Parathyroid adenoma (tissue), 2 donors: ENCODE measurements around the gene TRAPPC6A.
A peak's percentile ranks its signal among the peaks of the same experiment; 100 is the strongest.

Experiments
- H2AFZ ChIP-seq: fragments of 300-600 bp; sonication (generic); one replicate; pipeline ENCODE4 v1.7.0; 2017; ENCODE audit warnings: antibody characterized with exemption, mild to moderate bottlenecking
- H3K27ac ChIP-seq: fragments of 300-600 bp; sonication (generic); one replicate; pipeline ENCODE4 v1.7.0; 2017
- H3K27me3 ChIP-seq: fragments of 300-600 bp; sonication (generic); one replicate; pipeline ENCODE4 v1.7.0; 2017; ENCODE audit warnings: low read length; ENCODE audit not compliant: control insufficient read depth, insufficient read depth
- H3K36me3 ChIP-seq: fragments of 300-600 bp; sonication (generic); one replicate; pipeline ENCODE4 v1.7.0; 2017; ENCODE audit warnings: low read length; ENCODE audit not compliant: control insufficient read depth, insufficient read depth
- H3K4me1 ChIP-seq: fragments of 300-600 bp; sonication (generic); one replicate; pipeline ENCODE4 v1.7.0; 2017; ENCODE audit warnings: control low read depth
- H3K4me2 ChIP-seq: fragments of 300-600 bp; sonication (generic); one replicate; pipeline ENCODE4 v1.7.0; 2017; ENCODE audit warnings: low read length
- H3K4me3 ChIP-seq: fragments of 300-600 bp; sonication (generic); one replicate; pipeline ENCODE4 v1.7.0; 2017; ENCODE audit warnings: low read depth, low read length
- H3K79me2 ChIP-seq: fragments of 300-600 bp; sonication (generic); one replicate; pipeline ENCODE4 v1.7.0; 2017; ENCODE audit warnings: control low read depth
- H3K9ac ChIP-seq: fragments of 300-600 bp; sonication (generic); one replicate; pipeline ENCODE4 v1.7.0; 2017; ENCODE audit warnings: mild to moderate bottlenecking
- H3K9me3 ChIP-seq: fragments of 300-600 bp; sonication (generic); one replicate; pipeline ENCODE4 v1.7.0; 2017; ENCODE audit warnings: low read length; ENCODE audit not compliant: control insufficient read depth
- TF ChIP-seq, protein P1 (sequence below): fragments of 300-600 bp; sonication (generic); IDR thresholded peaks from one replicate; pipeline ENCODE4 v1.7.0; 2017; ENCODE audit warnings: antibody characterized with exemption, mild to moderate bottlenecking
- donor health status: primary hyperparathyroidism.

The TRAPPC6A gene

DNA sequence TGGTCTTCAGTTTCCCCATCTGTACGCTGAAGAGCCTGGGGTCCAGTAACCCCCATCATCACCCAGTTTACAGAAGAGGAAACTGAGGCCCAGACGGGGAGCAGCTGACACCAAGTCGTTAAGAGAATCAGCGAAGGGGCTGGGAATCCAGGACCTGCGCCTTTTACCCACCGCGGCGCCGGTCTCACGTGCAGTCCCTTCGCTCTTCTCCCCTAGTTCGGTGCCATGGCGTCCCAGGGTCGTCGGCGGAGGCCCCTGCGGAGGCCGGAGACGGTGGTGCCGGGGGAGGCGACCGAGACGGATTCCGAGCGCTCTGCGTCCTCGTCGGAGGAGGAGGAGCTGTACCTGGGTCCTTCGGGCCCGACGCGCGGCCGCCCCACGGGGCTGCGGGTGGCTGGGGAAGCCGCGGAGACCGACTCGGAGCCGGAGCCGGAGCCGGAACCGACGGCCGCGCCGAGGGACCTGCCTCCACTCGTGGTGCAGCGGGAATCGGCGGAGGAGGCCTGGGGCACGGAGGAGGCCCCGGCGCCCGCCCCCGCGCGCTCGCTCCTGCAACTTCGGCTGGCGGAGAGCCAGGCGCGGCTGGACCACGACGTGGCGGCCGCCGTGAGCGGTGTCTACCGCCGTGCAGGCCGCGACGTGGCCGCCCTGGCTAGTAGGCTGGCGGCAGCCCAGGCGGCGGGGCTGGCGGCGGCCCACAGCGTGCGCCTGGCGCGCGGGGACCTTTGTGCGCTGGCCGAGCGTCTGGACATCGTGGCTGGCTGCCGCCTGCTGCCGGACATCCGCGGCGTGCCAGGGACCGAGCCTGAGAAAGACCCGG is 1.2 kb upstream of the TRAPPC6A start:
- Histone ChIP-seq H3K79me2 (peaks cover 10% of the 10 kb centered on the region), H3K9me3 (no peaks in the 10 kb centered on the region), H3K4me1 (peaks cover 4% of the 10 kb centered on the region), H3K9ac (peak overlapping the region; percentile 15), H3K27me3 (no peaks in the 10 kb centered on the region), H3K27ac (peak overlapping the region; percentile 89), H3K36me3 (no peaks in the 10 kb centered on the region), H3K4me2 (peak overlapping the region; percentile 71), H2AFZ (peak overlapping the region; percentile 97), H3K4me3 (peak overlapping the region; percentile 94)
- TF ChIP-seq, protein P1, sequence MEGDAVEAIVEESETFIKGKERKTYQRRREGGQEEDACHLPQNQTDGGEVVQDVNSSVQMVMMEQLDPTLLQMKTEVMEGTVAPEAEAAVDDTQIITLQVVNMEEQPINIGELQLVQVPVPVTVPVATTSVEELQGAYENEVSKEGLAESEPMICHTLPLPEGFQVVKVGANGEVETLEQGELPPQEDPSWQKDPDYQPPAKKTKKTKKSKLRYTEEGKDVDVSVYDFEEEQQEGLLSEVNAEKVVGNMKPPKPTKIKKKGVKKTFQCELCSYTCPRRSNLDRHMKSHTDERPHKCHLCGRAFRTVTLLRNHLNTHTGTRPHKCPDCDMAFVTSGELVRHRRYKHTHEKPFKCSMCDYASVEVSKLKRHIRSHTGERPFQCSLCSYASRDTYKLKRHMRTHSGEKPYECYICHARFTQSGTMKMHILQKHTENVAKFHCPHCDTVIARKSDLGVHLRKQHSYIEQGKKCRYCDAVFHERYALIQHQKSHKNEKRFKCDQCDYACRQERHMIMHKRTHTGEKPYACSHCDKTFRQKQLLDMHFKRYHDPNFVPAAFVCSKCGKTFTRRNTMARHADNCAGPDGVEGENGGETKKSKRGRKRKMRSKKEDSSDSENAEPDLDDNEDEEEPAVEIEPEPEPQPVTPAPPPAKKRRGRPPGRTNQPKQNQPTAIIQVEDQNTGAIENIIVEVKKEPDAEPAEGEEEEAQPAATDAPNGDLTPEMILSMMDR, result no peak

DNA sequence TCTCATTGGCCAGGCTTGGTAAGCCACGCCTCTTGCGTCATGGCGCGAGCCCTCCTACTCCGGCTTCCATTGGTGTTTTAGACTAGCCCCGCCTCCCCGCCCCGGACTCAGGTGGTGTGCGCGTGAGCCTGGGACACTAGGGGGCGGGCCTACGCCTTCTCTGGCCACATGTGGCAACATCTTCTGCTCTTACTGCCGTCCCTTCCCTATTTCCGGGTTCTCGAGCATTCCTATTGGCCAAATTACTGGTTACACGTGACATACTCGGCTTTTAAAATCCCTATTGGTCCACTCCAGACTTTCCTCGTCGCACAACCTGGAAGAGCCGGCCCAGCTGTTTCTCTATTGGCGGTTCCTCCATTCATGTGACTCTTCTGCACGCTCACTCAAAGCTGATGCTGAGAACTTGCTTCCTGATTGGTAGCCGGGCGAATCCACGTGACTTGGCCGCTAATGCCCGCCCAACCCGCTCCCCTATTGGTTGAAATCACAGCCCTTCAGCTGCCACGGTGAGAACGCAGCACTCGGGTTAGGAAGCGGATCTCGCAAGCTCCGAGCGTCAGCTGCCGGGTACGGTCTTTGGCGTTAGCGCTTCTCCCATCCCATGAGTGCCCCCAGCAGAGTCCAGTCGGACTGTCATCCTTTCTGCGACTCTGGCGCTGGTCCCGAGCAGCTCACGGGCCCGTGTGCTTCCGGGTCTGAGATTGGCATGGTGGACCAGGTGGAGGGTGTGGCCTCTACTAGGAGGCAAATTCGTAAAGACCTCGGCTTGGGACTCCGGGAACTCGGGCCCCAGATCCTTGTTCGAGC is 430 bp upstream of the TRAPPC6A start, which contains the start of gene BLOC1S3:
Gene BLOC1S3 (plus strand): TSS at position 523 of the 810 bp plus-strand sequence. CDS start 513 bp downstream, outside the sequence.
- Histone ChIP-seq H3K4me3 (peak within 1 kb of the TSS; percentile 94), H3K27ac (peak within 1 kb of the TSS; percentile 89), H3K9ac (peak within 1 kb of the TSS; percentile 32), H3K79me2 (peaks cover 13% of the 10 kb centered on the region), H3K4me1 (peaks cover 4% of the 10 kb centered on the region), H3K4me2 (peak within 1 kb of the TSS; percentile 71), H2AFZ (peak within 1 kb of the TSS; percentile 97), H3K9me3 (no peaks in the 10 kb centered on the region), H3K36me3 (no peaks in the 10 kb centered on the region), H3K27me3 (no peaks in the 10 kb centered on the region)
- TF ChIP-seq, protein P1, result peak; percentile 63

DNA sequence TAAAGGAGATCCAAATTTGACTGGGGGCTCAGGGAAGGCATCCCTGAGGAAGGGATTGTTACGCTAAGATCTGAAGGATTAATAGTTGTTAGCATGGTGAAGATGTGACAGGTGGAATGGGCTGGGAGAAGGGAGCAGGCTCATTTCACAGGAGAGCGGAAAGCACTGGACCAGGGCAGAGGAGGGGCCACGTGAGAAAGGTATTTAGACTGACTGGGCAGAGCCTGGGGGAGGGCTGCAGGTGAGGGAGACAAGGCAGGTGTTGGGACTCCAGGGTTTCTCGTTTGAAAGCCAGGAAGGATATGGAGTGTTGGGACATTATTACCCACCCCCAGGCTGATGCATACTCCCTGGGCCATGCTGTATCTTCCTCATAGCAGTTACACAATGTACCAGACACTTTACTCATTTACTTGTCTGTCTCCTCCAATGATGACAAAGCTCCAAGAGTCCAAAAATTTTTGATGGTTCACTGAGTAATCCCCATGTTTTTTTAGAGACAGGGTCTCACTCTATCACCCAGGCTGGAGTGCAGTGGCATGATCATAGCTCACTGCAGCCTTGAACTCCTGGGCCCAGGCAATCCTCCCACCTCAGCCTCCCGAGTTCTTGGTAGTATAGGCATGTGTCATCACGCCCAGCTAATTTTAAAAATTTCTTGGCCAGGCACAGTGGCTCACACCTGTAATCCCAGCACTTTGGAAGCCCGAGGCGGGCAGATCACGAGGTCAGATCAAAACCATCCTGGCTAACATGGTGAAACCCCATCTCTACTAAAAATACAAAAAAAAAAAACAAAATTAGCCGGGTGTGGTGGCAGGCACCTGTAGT is 2.3 kb downstream of the TRAPPC6A start:
- Histone ChIP-seq H3K4me2 (no peak overlapping the region), H3K36me3 (no peaks in the 10 kb centered on the region), H3K9ac (no peak overlapping the region), H3K27ac (no peak overlapping the region), H2AFZ (no peak overlapping the region), H3K79me2 (peaks cover 13% of the 10 kb centered on the region), H3K27me3 (no peaks in the 10 kb centered on the region), H3K4me1 (peaks cover 4% of the 10 kb centered on the region), H3K9me3 (no peaks in the 10 kb centered on the region), H3K4me3 (no peak overlapping the region)
- TF ChIP-seq, protein P1, result no peak

DNA sequence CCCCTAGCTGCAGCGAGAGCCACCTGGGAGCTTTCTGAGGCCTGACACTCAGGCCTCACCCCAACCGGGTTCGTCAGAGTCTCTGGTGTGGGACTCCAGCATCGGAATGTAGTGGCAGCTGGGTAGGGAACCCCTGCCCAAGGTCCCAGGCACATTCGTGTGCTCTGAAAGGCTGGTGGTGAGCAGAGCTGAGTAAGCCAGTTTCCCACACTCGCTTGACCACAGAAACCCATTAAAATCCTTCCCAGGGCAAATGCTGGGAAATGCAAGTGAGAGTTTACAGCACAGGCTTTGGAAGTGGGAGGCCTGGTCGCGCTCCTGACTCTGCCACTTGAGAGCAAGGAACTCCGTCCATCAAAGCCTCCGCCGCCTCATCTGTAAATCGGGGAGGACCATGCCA is 4.2 kb downstream of the TRAPPC6A start:
- Histone ChIP-seq H3K9me3 (no peaks in the 10 kb centered on the region), H3K79me2 (peaks cover 13% of the 10 kb centered on the region), H3K4me1 (peaks cover 4% of the 10 kb centered on the region), H3K36me3 (no peaks in the 10 kb centered on the region), H3K27me3 (no peaks in the 10 kb centered on the region), H2AFZ (no peak overlapping the region), H3K27ac (no peak overlapping the region), H3K9ac (no peak overlapping the region), H3K4me3 (no peak overlapping the region), H3K4me2 (no peak overlapping the region)
- TF ChIP-seq, protein P1, result no peak
